IMR-90 (cell line): ENCODE measurements around the gene GRID2IP. TPM values are rescaled to one million over a fixed set of nuclear protein-coding genes. Genes with fewer than 3 reads are reported as not detected.

Experiments
- ATAC-seq: fragments of 200-7000 bp; cut with Tn5 transposase; 2 replicates; pipeline ENCODE4 v1.9.1; 2020; ENCODE audit warnings: low read depth, mild to moderate bottlenecking, moderate library complexity
- BruUV-seq: library from RNA; stranded (reverse); fragments of 400-500 nt; replicated peaks from 2 replicates; lab custom pipeline; 2021; lab: Mats Ljungman, UMichigan
- CTCF ChIA-PET: fragments of 300-600 bp; formaldehyde crosslinking; extraction: SDS; loops from one replicate; lab custom pipeline; 2021; ENCODE audit warnings: antibody characterized with exemption; lab: Yijun Ruan, JAX
- POLR2A ChIA-PET: fragments of 300-600 bp; sonication (Branson Sonifier 250); formaldehyde crosslinking; loops from one replicate; lab custom pipeline; 2022; ENCODE audit warnings: antibody characterized with exemption; ENCODE audit not compliant: unreplicated experiment; lab: Charles Lee
- DNase-seq: peaks from one replicate; pipeline ENCODE4 v3.0.0; 2013
- H2AFZ ChIP-seq: replicated peaks from 2 replicates; pipeline ENCODE3; 2013; ENCODE audit warnings: low read length, mild to moderate bottlenecking; ENCODE audit not compliant: poor library complexity
- H2AK5ac ChIP-seq: 2 replicates; pipeline ENCODE4 v1.6.1; 2013; ENCODE audit warnings: low read depth, low read length, inconsistent platforms
- H2AK9ac ChIP-seq: replicated peaks from 2 replicates; pipeline ENCODE3; 2013; ENCODE audit warnings: mild to moderate bottlenecking, low read depth, low read length, moderate library complexity; ENCODE audit not compliant: poor library complexity
- H2BK120ac ChIP-seq: 2 replicates; pipeline ENCODE4 v1.6.1; 2013; ENCODE audit warnings: low read depth, low read length, inconsistent platforms
- H2BK15ac ChIP-seq: 3 replicates; pipeline ENCODE4 v1.6.1; 2013; ENCODE audit warnings: low read depth, low read length, inconsistent platforms
- H2BK20ac ChIP-seq: 2 replicates; pipeline ENCODE4 v1.6.1; 2013; ENCODE audit warnings: low read depth, mild to moderate bottlenecking, inconsistent platforms, low read length, moderate library complexity
- H2BK5ac ChIP-seq: 2 replicates; pipeline ENCODE4 v1.6.1; 2013; ENCODE audit warnings: mild to moderate bottlenecking, low read depth, low read length, inconsistent platforms; ENCODE audit not compliant: poor library complexity, severe bottlenecking
- H3K14ac ChIP-seq: replicated peaks from 2 replicates; pipeline ENCODE4 v1.6.1; 2013; ENCODE audit warnings: low read depth, low read length, inconsistent platforms
- H3K18ac ChIP-seq: 2 replicates; pipeline ENCODE4 v1.6.1; 2013; ENCODE audit warnings: low read depth, low read length, control low read depth
- H3K23ac ChIP-seq: 2 replicates; pipeline ENCODE4 v1.6.1; 2013; ENCODE audit warnings: low read depth, low read length, inconsistent platforms
- H3K27ac ChIP-seq: 2 replicates; pipeline ENCODE4 v1.5.1; 2013; ENCODE audit warnings: mild to moderate bottlenecking, control low read depth, low read length; ENCODE audit not compliant: insufficient read depth
- H3K27me3 ChIP-seq: 2 replicates; pipeline ENCODE4 v1.6.1; 2013; ENCODE audit warnings: low read length; ENCODE audit not compliant: control insufficient read depth, insufficient read depth
- H3K36me3 ChIP-seq: 2 replicates; pipeline ENCODE4 v1.6.1; 2013; ENCODE audit warnings: low read length, mixed read lengths; ENCODE audit not compliant: control insufficient read depth, insufficient read depth
- H3K4ac ChIP-seq: 2 replicates; pipeline ENCODE4 v1.6.1; 2013; ENCODE audit warnings: low read depth, low read length, inconsistent platforms
- H3K4me1 ChIP-seq: 2 replicates; pipeline ENCODE4 v1.6.1; 2013; ENCODE audit warnings: low read length, mixed read lengths; ENCODE audit not compliant: control insufficient read depth, insufficient read depth
- H3K4me2 ChIP-seq: 2 replicates; pipeline ENCODE4 v1.6.1; 2013; ENCODE audit warnings: low read depth, mild to moderate bottlenecking, control low read depth, low read length, moderate library complexity
- H3K4me3 ChIP-seq: 2 replicates; pipeline ENCODE4 v1.5.1; 2013; ENCODE audit warnings: low read depth, mild to moderate bottlenecking, control low read depth, low read length, moderate library complexity; ENCODE audit not compliant: insufficient read depth
- H3K56ac ChIP-seq: 2 replicates; pipeline ENCODE4 v1.6.1; 2013; ENCODE audit warnings: low read length, inconsistent platforms; ENCODE audit not compliant: insufficient read depth; ENCODE audit errors: extremely low read depth
- H3K79me1 ChIP-seq, 2 experiments: 2 replicates each; pipeline ENCODE4 v1.6.1; 2013; ENCODE audit warnings: low read length in 2 of 2, inconsistent platforms in 1 of 2, low read depth in 1 of 2
- H3K9ac ChIP-seq: 2 replicates; pipeline ENCODE4 v1.6.1; 2013; ENCODE audit warnings: low read depth, low read length, control low read depth
- H3K9me1 ChIP-seq: 2 replicates; pipeline ENCODE4 v1.6.1; 2013; ENCODE audit warnings: low read length, inconsistent platforms; ENCODE audit not compliant: insufficient read depth
- H3K9me3 ChIP-seq: 2 replicates; pipeline ENCODE4 v1.6.1; 2013; ENCODE audit warnings: low read length; ENCODE audit not compliant: control insufficient read depth, insufficient read depth
- H4K20me1 ChIP-seq: 2 replicates; pipeline ENCODE4 v1.6.1; 2013; ENCODE audit warnings: low read length, inconsistent platforms; ENCODE audit not compliant: insufficient read depth
- H4K5ac ChIP-seq: 2 replicates; pipeline ENCODE4 v1.6.1; 2013; ENCODE audit warnings: mild to moderate bottlenecking, low read depth, low read length, control low read depth
- H4K8ac ChIP-seq, 2 experiments: 2 replicates each; pipeline ENCODE4 v1.6.1; 2013; ENCODE audit warnings: low read depth in 2 of 2, low read length in 2 of 2, control low read depth in 1 of 2, inconsistent platforms in 1 of 2
- H4K91ac ChIP-seq: 2 replicates; pipeline ENCODE4 v1.6.1; 2013; ENCODE audit warnings: low read depth, low read length, inconsistent platforms; ENCODE audit not compliant: insufficient read depth
- BHLHE40 ChIP-seq: fragments of 150-350 bp; IDR thresholded peaks from 2 replicates; pipeline ENCODE4 v1.6.1; 2016; ENCODE audit warnings: mild to moderate bottlenecking, low read depth, low read length
- CEBPB ChIP-seq: IDR thresholded peaks from 2 replicates; pipeline ENCODE4 v1.6.1; 2012; ENCODE audit warnings: low read depth, low read length, improper control_type of control experiment
- CHD1 ChIP-seq: IDR thresholded peaks from 2 replicates; pipeline ENCODE4 v1.6.1; 2012; ENCODE audit warnings: low read depth, low read length, improper control_type of control experiment
- FOS ChIP-seq: fragments of 150-350 bp; IDR thresholded peaks from 2 replicates; pipeline ENCODE4 v1.6.1; 2016; ENCODE audit warnings: low read depth, low read length
- MAFK ChIP-seq: IDR thresholded peaks from 2 replicates; pipeline ENCODE4 v1.6.1; 2012; ENCODE audit warnings: low read depth, low read length, improper control_type of control experiment
- MAZ ChIP-seq: IDR thresholded peaks from 2 replicates; pipeline ENCODE4 v1.6.1; 2012; ENCODE audit warnings: low read depth, mild to moderate bottlenecking, low read length, improper control_type of control experiment, moderate library complexity, borderline replicate concordance
- MXI1 ChIP-seq: IDR thresholded peaks from 2 replicates; pipeline ENCODE4 v1.6.1; 2012; ENCODE audit warnings: low read depth, mild to moderate bottlenecking, low read length, moderate library complexity, borderline replicate concordance
- POLR2A ChIP-seq: IDR thresholded peaks from 2 replicates; pipeline ENCODE4 v1.6.1; 2012; ENCODE audit warnings: mild to moderate bottlenecking, low read depth, low read length
- RAD21 ChIP-seq: IDR thresholded peaks from 2 replicates; pipeline ENCODE4 v1.6.1; 2012; ENCODE audit warnings: low read length, improper control_type of control experiment
- RCOR1 ChIP-seq: IDR thresholded peaks from 2 replicates; pipeline ENCODE4 v1.6.1; 2012; ENCODE audit warnings: mild to moderate bottlenecking, low read length, improper control_type of control experiment; ENCODE audit not compliant: insufficient replicate concordance
- RFX5 ChIP-seq: IDR thresholded peaks from 2 replicates; pipeline ENCODE4 v1.8.0; 2012; ENCODE audit warnings: low read depth, mild to moderate bottlenecking, low read length, moderate library complexity
- SMC3 ChIP-seq: fragments of 150-350 bp; IDR thresholded peaks from 2 replicates; pipeline ENCODE4 v1.6.1; 2016; ENCODE audit warnings: low read depth, mild to moderate bottlenecking, antibody characterized with exemption, low read length, moderate library complexity
- WGBS, 2 experiments: methylation state at CpG; one replicate each; pipeline versions ENCODE4 v1.1.5 to v1.1.7; 2013; ENCODE audit warnings: missing lambda C conversion rate in 2 of 2; ENCODE audit not compliant: insufficient read length in 1 of 2; ENCODE audit errors: extremely low coverage in 2 of 2; 5-methylcytosine and 5-hydroxymethylcytosine counted together
- dilution Hi-C: fragments of 300-500 bp; cut with HindIII; formaldehyde crosslinking; loops from one replicate; pipeline ENCODE4 v1.14.3; 2018; ENCODE audit warnings: low sequenced_read_pairs; ENCODE audit not compliant: unreplicated experiment
- in situ Hi-C: fragments of 300-500 bp; cut with MboI; formaldehyde crosslinking; loops from 3 replicates; pipeline ENCODE4 v1.14.3; 2019; ENCODE audit warnings: low sequenced_read_pairs, inconsistent platforms, mixed read lengths
- intact Hi-C: fragments of 100-400 bp; cut with micrococcal nuclease; formaldehyde crosslinking; loops from 2 replicates; pipeline ENCODE4 v1.10.0; 2022
- polyA plus RNA-seq, 3 experiments: library from polyadenylated mRNA; depleted of rRNA; stranded (reverse); fragments of >200 nt; gene quantifications; 2 replicates each; pipeline ENCODE4 v1.2.3, GENCODE V29; 2012; ENCODE audit warnings: low replicate concordance in 1 of 3
- total RNA-seq: library from RNA; depleted of rRNA; stranded (reverse); fragments of >200 nt; gene quantifications from 2 replicates; pipeline ENCODE4 v1.2.3, GENCODE V29; 2012
- TF ChIP-seq, protein P1 (sequence below): fragments of 150-350 bp; IDR thresholded peaks from 2 replicates; pipeline ENCODE4 v1.6.1; 2017; ENCODE audit warnings: mild to moderate bottlenecking, antibody characterized with exemption, low read length, low read depth
- TF ChIP-seq, protein P2 (sequence below): conservative IDR thresholded peaks from 2 replicates; pipeline ENCODE4 v1.5.1; 2012; ENCODE audit warnings: mild to moderate bottlenecking, low read depth, low read length, improper control_type of control experiment
- TF ChIP-seq, protein P3 (sequence below): fragments of 150-350 bp; IDR thresholded peaks from 2 replicates; pipeline ENCODE4 v1.6.1; 2016; ENCODE audit warnings: low read depth, mild to moderate bottlenecking, low read length, moderate library complexity, borderline replicate concordance

Gene GRID2IP
- total and polyA plus RNA-seq, 2 of the 4 experiments (the other 2 are of a cell fraction) = not detected

DNA sequence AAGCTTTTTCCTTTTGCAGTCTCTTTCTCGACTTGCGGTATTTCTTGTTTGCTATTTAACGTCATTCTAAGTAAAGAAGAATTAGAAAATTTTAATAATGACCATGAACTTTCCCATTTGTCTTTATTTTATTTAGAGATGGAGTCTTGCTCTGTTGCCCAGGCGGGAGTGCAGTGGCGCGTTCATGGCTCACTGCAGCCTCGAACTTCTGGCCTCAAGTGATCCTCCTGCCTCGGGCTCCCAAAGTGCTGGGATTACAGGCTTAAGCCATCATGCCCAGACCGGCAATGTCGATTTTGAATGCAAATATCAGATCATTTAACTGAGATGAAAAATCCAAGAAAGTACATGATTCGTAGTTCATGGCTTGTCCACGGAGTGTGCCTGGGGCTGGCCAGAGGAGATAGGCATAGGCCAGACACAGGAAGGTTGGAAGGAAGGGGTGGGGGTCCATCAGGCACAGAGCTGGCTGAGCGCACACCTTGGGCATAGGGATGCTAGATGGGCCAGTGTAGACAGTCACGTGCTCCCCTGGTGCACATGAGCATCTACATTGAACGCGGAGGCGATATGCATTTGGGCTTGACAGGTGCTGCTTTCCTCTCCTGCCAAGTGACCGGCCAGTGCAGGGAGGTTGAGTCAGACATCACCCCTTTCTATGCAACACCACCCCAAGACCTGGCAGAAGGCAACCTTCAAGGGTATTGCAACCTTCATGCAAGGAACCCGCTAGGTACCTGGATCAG, 64.7 kb downstream of the GRID2IP start:
- no TSS peak for BruUV-seq
- Histone ChIP-seq H3K14ac (no peak overlapping the region), H4K5ac (no peak overlapping the region), H2AK5ac (no peak overlapping the region), H3K23ac (no peak overlapping the region), H4K20me1 (peaks cover 22% of the 10 kb centered on the region), H4K91ac (no peak overlapping the region), H4K8ac (no peak overlapping the region), H3K9ac (no peak overlapping the region), H3K4me2 (no peak overlapping the region), H3K9me3 (peaks cover 3% of the 10 kb centered on the region), H3K18ac (no peak overlapping the region), H3K9me1 (0 out of 2 replicates have a peak, but pooled peaks cover 1% of the 10 kb centered on the region), H3K4me1 (peaks cover 3% of the 10 kb centered on the region; the same call in 1 of the 2 replicates), H2BK15ac (no peak overlapping the region), H2BK20ac (no peak overlapping the region), H3K27ac (no peak overlapping the region), H3K56ac (no peak overlapping the region), H3K36me3 (peaks cover 3% of the 10 kb centered on the region), H3K4me3 (no peak overlapping the region), H2BK120ac (no peak overlapping the region), H2AK9ac (no peak overlapping the region), H2AFZ (no peak overlapping the region), H2BK5ac (no peak overlapping the region), H3K27me3 (peaks cover 3% of the 10 kb centered on the region; the same call in 1 of the 2 replicates), H3K4ac (no peak overlapping the region), H3K79me1 (peaks cover 6 to 8% of the 10 kb centered on the region in 2 experiments; a peak in 1 of 4 replicates)
- ATAC-seq (no peak), DNase-seq (no peak)
- POLR2A ChIA-PET = no interaction called here
- WGBS, 2 experiments = 90% methylated on average over 12 of the region's 19 CpGs; no CpG with 5 or more reads in 1 of the 2 experiments
- CTCF ChIA-PET = no interaction called here
- intact Hi-C loops = no loop called here
- in situ Hi-C loops = no loop called here
- dilution Hi-C loops = no loop called here
- TF ChIP-seq RCOR1 (no peak), FOS (no peak), RFX5 (no peak), MAZ (no peak), BHLHE40 (no peak), MXI1 (no peak), SMC3 (no peak), CEBPB (no peak), RAD21 (no peak), MAFK (no peak), CHD1 (no peak), POLR2A (no peak)
- TF ChIP-seq, protein P1, sequence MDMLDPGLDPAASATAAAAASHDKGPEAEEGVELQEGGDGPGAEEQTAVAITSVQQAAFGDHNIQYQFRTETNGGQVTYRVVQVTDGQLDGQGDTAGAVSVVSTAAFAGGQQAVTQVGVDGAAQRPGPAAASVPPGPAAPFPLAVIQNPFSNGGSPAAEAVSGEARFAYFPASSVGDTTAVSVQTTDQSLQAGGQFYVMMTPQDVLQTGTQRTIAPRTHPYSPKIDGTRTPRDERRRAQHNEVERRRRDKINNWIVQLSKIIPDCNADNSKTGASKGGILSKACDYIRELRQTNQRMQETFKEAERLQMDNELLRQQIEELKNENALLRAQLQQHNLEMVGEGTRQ = no peak
- TF ChIP-seq, protein P2, sequence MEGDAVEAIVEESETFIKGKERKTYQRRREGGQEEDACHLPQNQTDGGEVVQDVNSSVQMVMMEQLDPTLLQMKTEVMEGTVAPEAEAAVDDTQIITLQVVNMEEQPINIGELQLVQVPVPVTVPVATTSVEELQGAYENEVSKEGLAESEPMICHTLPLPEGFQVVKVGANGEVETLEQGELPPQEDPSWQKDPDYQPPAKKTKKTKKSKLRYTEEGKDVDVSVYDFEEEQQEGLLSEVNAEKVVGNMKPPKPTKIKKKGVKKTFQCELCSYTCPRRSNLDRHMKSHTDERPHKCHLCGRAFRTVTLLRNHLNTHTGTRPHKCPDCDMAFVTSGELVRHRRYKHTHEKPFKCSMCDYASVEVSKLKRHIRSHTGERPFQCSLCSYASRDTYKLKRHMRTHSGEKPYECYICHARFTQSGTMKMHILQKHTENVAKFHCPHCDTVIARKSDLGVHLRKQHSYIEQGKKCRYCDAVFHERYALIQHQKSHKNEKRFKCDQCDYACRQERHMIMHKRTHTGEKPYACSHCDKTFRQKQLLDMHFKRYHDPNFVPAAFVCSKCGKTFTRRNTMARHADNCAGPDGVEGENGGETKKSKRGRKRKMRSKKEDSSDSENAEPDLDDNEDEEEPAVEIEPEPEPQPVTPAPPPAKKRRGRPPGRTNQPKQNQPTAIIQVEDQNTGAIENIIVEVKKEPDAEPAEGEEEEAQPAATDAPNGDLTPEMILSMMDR = no peak
- TF ChIP-seq, protein P3, sequence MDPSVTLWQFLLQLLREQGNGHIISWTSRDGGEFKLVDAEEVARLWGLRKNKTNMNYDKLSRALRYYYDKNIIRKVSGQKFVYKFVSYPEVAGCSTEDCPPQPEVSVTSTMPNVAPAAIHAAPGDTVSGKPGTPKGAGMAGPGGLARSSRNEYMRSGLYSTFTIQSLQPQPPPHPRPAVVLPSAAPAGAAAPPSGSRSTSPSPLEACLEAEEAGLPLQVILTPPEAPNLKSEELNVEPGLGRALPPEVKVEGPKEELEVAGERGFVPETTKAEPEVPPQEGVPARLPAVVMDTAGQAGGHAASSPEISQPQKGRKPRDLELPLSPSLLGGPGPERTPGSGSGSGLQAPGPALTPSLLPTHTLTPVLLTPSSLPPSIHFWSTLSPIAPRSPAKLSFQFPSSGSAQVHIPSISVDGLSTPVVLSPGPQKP = no peak
